OCI-LY7 (cell line): ENCODE results near the gene EXD2.

Source experiments
- CTCF ChIP-seq: fragments of 200-600 bp; sonication (generic); conservative IDR thresholded peaks from 2 replicates; pipeline ENCODE4 v1.5.1; 2014; ENCODE audit warnings: mild to moderate bottlenecking, antibody characterized with exemption, low read length, moderate library complexity, mixed read lengths
- EZH2phosphoT487 ChIP-seq: fragments of 200-600 bp; sonication (generic); IDR thresholded peaks from 2 replicates; pipeline ENCODE4 v1.6.1; 2018; ENCODE audit warnings: low read depth, borderline replicate concordance, mild to moderate bottlenecking, mixed run types, antibody characterized with exemption, low read length, moderate library complexity, mixed read lengths

DNA sequence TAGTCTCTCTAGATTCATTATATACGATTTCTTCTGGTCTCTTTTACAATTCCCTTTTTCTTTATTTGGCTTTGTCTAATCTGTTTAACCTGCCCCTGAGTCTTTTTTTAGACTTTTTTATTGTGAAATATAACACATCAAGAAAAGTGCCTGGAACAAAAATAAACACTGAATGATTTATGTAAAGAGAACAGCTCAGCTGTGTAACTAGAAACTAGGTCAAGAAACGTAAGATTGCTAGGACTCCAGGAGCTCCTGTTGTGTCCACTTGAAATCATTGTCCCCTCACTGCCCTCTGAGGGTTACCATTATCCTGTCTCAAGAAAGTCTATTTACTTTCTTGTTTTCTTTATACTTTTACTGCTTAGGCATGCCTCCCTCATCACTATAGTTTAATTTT is 23.1 kb downstream of the EXD2 start:
- TF ChIP-seq CTCF (no peak), EZH2phosphoT487 (no peak)
